ENCODE data around the gene SMS.

- no peak for TF ChIP-seq POLR2A (IDR thresholded peaks at IDR 0.05; ENCODE audit: low read depth, low read length)
- no peak for TF ChIP-seq POLR2AphosphoS5 (IDR thresholded peaks at IDR 0.05; ENCODE audit: low read depth, low read length)
Observed at GRCh38 chrX:21975242-21975641, 34.7 kb downstream of the SMS start.

All from GM12892 (cell line).